Kidney (tissue), 14 donors: ENCODE measurements around the gene SLC24A5. TPM values are rescaled to one million over a fixed set of nuclear protein-coding genes. Genes with fewer than 3 reads are reported as not detected.
A peak's percentile ranks its signal among the peaks of the same experiment; 100 is the strongest.

Source experiments
- DNase-seq, 5 donors: peaks; one replicate each; pipeline ENCODE4 v3.0.0-alpha.2; 2013 to 2020
- FAIRE-seq: peaks from 2 replicates; lab custom pipeline; 2012; peaks lifted over from hg19 to GRCh38; lab: Jason Lieb, UNC
- H3K27ac ChIP-seq, 2 donors: one replicate each; pipeline ENCODE4 v1.7.0; 2013; ENCODE audit warnings: low read depth in 2 of 2, low read length in 2 of 2, inconsistent platforms in 1 of 2
- H3K27me3 ChIP-seq: one replicate; pipeline ENCODE4 v1.7.1; 2013; ENCODE audit warnings: low read length, inconsistent platforms; ENCODE audit not compliant: control insufficient read depth, insufficient read depth
- H3K36me3 ChIP-seq, 3 donors: one replicate each; pipeline versions ENCODE4 v1.7.0 to v1.7.1; 2013; ENCODE audit warnings: low read length in 3 of 3, control low read depth in 1 of 3, inconsistent platforms in 1 of 3; ENCODE audit not compliant: insufficient read depth in 3 of 3, control insufficient read depth in 2 of 3
- H3K4me1 ChIP-seq, 3 donors: one replicate each; pipeline versions ENCODE4 v1.7.0 to v1.7.1; 2013; ENCODE audit warnings: low read length in 3 of 3, inconsistent platforms in 1 of 3, low read depth in 1 of 3; ENCODE audit not compliant: control insufficient read depth in 2 of 3, insufficient read depth in 2 of 3
- H3K4me3 ChIP-seq, 3 donors: one replicate each; pipeline versions ENCODE4 v1.7.0 to v1.8.1; 2013; ENCODE audit warnings: low read length in 3 of 3, control low read depth in 1 of 3, inconsistent platforms in 1 of 3
- H3K9ac ChIP-seq, 3 donors: one replicate each; pipeline versions ENCODE4 v1.7.0 to v1.7.1; 2013; ENCODE audit warnings: low read length in 3 of 3, control low read depth in 1 of 3, inconsistent platforms in 1 of 3
- H3K9me3 ChIP-seq, 3 donors: one replicate each; pipeline versions ENCODE4 v1.7.0 to v1.7.1; 2013; ENCODE audit warnings: low read length in 3 of 3, control low read depth in 1 of 3, inconsistent platforms in 1 of 3; ENCODE audit not compliant: control insufficient read depth in 2 of 3, insufficient read depth in 1 of 3
- intact Hi-C: fragments of 100-400 bp; cut with DNase I; formaldehyde crosslinking; loops from one replicate; pipeline ENCODE4 v1.11.1; 2022
- polyA plus RNA-seq: library from polyadenylated mRNA; stranded (reverse); fragments of 350-450 nt; fragmentation: Illumina TruSeq; extraction: RNeasy Lipid Tissue Mini Kit (QIAGEN cat#74804); gene quantifications from one replicate; pipeline ENCODE4 v1.2.3, GENCODE V29; 2014; ENCODE audit warnings: low read depth, low replicate concordance; ENCODE audit not compliant: insufficient read depth
- total RNA-seq: library from RNA; stranded (reverse); fragmentation: NEBNext Ultra II Directional; extraction: Animal tissue kit (Norgen Biotek cat#: 25700); gene quantifications from one replicate; pipeline ENCODE4 v1.2.1, GENCODE V29; 2021
- TF ChIP-seq, protein P1 (sequence below): IDR thresholded peaks from 3 replicates; pipeline ENCODE4 v1.5.1; 2012; ENCODE audit warnings: mild to moderate bottlenecking, moderate library complexity, borderline replicate concordance; ENCODE audit not compliant: insufficient read depth; ENCODE audit errors: extremely low read depth
- donor health status: control.
- donor health status: control.
- donor health status: control.
- donor health status: control.
- donor health status: control.
- donor health status: DM: yes; HTN: yes; CAD: no.
- donor health status: Normal renal cell carcinoma (clear cell type).

The SLC24A5 gene
- total and polyA plus RNA-seq, 2 donors from 2014 or later = not detected

GRCh38 chr15:48177383-48177765, 56.6 kb downstream of the SLC24A5 start:
- Histone ChIP-seq H3K27ac (peak overlapping the region; percentile 1 to 78), H3K9me3 (no peaks in the 10 kb centered on the region), H3K4me3 (peak overlapping the region; percentile 46 to 72 (median 60)), H3K27me3 (no peaks in the 10 kb centered on the region), H3K9ac (peak overlapping the region; percentile 44 to 61 (median 60)), H3K4me1 (no peaks in the 10 kb centered on the region), H3K36me3 (no peaks in the 10 kb centered on the region)
- FAIRE-seq (no peak), DNase-seq (peak in 2 of 5 donors; percentile 85)
- TF ChIP-seq, protein P1, sequence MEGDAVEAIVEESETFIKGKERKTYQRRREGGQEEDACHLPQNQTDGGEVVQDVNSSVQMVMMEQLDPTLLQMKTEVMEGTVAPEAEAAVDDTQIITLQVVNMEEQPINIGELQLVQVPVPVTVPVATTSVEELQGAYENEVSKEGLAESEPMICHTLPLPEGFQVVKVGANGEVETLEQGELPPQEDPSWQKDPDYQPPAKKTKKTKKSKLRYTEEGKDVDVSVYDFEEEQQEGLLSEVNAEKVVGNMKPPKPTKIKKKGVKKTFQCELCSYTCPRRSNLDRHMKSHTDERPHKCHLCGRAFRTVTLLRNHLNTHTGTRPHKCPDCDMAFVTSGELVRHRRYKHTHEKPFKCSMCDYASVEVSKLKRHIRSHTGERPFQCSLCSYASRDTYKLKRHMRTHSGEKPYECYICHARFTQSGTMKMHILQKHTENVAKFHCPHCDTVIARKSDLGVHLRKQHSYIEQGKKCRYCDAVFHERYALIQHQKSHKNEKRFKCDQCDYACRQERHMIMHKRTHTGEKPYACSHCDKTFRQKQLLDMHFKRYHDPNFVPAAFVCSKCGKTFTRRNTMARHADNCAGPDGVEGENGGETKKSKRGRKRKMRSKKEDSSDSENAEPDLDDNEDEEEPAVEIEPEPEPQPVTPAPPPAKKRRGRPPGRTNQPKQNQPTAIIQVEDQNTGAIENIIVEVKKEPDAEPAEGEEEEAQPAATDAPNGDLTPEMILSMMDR = no peak
- intact Hi-C loops = no loop called here

DNA sequence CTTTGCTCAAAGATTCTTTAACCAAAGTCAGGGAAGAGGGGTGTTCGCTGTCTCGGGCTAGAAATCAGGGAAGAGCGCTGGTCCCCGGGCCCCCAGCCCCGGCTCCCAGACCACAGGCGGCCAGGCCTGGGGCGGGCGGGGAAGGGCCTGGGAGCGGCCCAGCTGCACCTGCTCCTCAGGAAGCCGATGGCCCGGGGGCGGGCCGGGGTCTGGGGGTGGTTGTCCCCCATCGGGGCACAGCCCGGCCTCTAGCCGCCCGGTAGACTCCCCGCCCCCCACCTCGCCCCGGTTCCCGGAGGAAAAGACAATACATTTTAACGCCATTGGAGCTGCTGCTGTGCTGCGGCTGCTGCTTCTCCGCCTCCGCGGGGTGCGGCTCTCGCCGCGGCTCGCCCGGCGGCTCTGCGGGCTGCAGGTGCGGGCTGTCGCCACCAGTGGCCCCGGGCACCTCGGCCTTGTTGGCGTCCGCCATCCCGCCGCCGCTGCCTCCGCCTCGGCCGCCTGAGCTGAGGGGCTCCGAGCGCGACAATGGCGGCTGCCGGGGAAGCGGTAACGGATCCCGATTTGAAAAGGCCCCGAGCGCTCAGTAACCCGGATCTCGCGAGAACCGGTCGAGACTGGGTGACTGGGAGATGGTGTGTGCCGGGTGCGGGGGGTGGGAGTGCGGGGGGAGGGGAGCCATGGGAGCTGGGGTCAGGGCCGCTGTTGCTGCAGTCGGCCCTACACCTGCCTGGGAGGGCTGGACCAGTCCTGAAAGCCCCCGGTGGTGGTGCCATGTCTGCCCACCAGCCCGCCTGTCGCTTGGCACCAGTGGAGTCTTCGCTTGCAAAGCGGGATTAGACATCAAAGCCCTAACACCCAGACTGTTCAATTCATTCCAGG, 57.2 kb downstream of the SLC24A5 start, which contains the start of gene MYEF2:
TSS of gene MYEF2 (minus strand) at position 530 of the 882 bp plus-strand sequence. CDS start at position 472, 58 bp downstream.
- no peaks in the 10 kb centered on the region for H3K27me3 ChIP-seq
- DNase-seq = peak; percentile 91 to 94 (median 93)
- no peak for FAIRE-seq
- peak within 1 kb of the TSS; percentile 46 to 72 (median 60) for H3K4me3 ChIP-seq
- TF ChIP-seq, protein P1 = no peak
- H3K4me1 ChIP-seq = no peaks in the 10 kb centered on the region
- peak within 1 kb of the TSS; percentile 44 to 61 (median 60) for H3K9ac ChIP-seq
- intact Hi-C loops = no loop called here
- H3K9me3 ChIP-seq = no peaks in the 10 kb centered on the region
- no peaks in the 10 kb centered on the region for H3K36me3 ChIP-seq
- peak within 1 kb of the TSS; percentile 1 to 78 for H3K27ac ChIP-seq

DNA sequence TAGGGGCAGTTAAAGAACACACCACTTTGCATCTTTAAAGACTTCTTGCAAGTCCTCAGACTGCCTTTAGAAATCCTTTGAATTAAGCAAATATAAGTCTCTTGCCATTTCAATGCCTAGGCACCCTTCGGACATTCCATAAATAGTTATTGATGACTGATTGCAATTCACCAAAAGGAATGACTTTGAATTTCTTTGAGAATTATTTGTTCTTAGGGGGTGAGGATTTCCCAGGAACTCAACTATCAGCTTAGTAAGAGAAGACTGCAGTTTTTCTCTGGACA, 57.8 kb downstream of the SLC24A5 start:
- no peaks in the 10 kb centered on the region for H3K4me1 ChIP-seq
- H3K9me3 ChIP-seq = no peaks in the 10 kb centered on the region
- TF ChIP-seq, protein P1 = no peak
- no peak for DNase-seq
- H3K27ac ChIP-seq = no peak overlapping the region
- no peak overlapping the region for H3K9ac ChIP-seq
- no peaks in the 10 kb centered on the region for H3K36me3 ChIP-seq
- H3K27me3 ChIP-seq = no peaks in the 10 kb centered on the region
- no peak for FAIRE-seq
- H3K4me3 ChIP-seq = peak overlapping the region in 2 of 3 donors; percentile 44 to 72
- intact Hi-C loops = no loop called here
